22Rv1 (cell line): Measurements from ENCODE around the gene IFT80.

Source experiments
- ZFX ChIP-seq: fragments of 450-650 bp; IDR thresholded peaks from 2 replicates; pipeline ENCODE4 v1.6.1; 2017; ENCODE audit warnings: antibody characterized with exemption, borderline replicate concordance
- TF ChIP-seq, protein P1 (sequence below): fragments of 450-650 bp; IDR thresholded peaks from 2 replicates; pipeline ENCODE4 v1.5.1; 2017; ENCODE audit warnings: mild to moderate bottlenecking

DNA sequence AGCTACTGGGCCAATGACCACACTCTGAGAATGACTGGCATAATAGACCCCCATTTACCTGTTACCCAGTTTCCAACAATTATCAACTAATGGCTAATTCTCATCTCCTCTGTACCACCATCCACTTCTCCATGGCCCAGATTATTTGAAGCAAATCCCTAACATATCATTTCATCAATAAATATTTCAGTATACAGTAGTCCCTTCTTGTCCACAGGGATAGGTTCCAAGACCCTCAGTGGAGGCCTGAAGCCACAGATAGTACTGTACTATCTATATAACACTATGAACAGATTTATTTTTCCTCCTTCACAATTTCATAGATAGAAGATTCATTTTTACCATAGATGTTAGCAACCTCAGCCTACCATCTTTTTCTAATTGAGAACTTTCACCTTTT is 68.3 kb downstream of the IFT80 start:
- TF ChIP-seq, protein P1, sequence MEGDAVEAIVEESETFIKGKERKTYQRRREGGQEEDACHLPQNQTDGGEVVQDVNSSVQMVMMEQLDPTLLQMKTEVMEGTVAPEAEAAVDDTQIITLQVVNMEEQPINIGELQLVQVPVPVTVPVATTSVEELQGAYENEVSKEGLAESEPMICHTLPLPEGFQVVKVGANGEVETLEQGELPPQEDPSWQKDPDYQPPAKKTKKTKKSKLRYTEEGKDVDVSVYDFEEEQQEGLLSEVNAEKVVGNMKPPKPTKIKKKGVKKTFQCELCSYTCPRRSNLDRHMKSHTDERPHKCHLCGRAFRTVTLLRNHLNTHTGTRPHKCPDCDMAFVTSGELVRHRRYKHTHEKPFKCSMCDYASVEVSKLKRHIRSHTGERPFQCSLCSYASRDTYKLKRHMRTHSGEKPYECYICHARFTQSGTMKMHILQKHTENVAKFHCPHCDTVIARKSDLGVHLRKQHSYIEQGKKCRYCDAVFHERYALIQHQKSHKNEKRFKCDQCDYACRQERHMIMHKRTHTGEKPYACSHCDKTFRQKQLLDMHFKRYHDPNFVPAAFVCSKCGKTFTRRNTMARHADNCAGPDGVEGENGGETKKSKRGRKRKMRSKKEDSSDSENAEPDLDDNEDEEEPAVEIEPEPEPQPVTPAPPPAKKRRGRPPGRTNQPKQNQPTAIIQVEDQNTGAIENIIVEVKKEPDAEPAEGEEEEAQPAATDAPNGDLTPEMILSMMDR: no peak
- no peak for TF ChIP-seq ZFX
